Fibroblast of lung (primary cell): ENCODE data around the gene NEK10.

Source experiments
- EZH2 ChIP-seq: IDR thresholded peaks from 2 replicates; pipeline ENCODE4 v1.5.1; 2012; ENCODE audit warnings: low read length, control low read depth, mild to moderate bottlenecking; ENCODE audit errors: missing control alignments
- TF ChIP-seq, protein P1 (sequence below), 2 donors: IDR thresholded peaks in 1 of 2; conservative IDR thresholded peaks in 1 of 2; 1 replicate in 1 of 2; 2 replicates in 1 of 2; pipeline ENCODE4 v1.5.1; 2011 to 2012; ENCODE audit warnings: low read length in 2 of 2, control low read depth in 1 of 2, inconsistent platforms in 1 of 2, low read depth in 1 of 2, mild to moderate bottlenecking in 1 of 2

DNA sequence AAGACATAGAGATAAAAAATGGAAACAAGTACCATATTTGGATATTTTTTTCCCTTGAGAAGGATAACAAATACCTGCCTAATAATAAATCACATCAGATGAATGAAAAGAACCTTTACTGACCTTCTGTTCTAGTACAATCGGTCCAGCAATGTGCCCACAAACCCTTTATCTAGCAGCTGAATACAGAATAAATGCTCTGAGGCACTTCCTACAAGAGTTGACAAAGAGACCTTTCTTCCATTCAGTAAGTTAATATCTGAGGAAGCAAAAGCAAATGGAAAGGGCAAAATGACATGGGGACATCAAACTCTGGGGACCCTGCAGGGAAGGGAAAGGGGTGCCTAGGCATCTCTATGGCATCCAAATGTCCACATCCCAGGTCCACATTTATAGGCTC, 115.8 kb downstream of the NEK10 start:
- TF ChIP-seq, protein P1, sequence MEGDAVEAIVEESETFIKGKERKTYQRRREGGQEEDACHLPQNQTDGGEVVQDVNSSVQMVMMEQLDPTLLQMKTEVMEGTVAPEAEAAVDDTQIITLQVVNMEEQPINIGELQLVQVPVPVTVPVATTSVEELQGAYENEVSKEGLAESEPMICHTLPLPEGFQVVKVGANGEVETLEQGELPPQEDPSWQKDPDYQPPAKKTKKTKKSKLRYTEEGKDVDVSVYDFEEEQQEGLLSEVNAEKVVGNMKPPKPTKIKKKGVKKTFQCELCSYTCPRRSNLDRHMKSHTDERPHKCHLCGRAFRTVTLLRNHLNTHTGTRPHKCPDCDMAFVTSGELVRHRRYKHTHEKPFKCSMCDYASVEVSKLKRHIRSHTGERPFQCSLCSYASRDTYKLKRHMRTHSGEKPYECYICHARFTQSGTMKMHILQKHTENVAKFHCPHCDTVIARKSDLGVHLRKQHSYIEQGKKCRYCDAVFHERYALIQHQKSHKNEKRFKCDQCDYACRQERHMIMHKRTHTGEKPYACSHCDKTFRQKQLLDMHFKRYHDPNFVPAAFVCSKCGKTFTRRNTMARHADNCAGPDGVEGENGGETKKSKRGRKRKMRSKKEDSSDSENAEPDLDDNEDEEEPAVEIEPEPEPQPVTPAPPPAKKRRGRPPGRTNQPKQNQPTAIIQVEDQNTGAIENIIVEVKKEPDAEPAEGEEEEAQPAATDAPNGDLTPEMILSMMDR (conservative IDR thresholded peaks at IDR 0.05 in 1 of 2, IDR thresholded peaks at IDR 0.05 in 1 of 2; ENCODE audit: low read depth in 1 of 2, low read length in 2 of 2), result no peak
- TF ChIP-seq EZH2, result no peak
